NB4 (cell line): ENCODE results near the gene ADAM23.

Experiments used
- DNase-seq: peaks from one replicate; pipeline ENCODE4 v3.0.0; 2010; ENCODE audit warnings: low read depth
- H3K4me3 ChIP-seq: one replicate; pipeline ENCODE4 v1.5.1; 2011; ENCODE audit warnings: mild to moderate bottlenecking, low read depth, low read length, moderate library complexity
- CTCF ChIP-seq: IDR thresholded peaks from one replicate; pipeline ENCODE4 v1.5.1; 2012; ENCODE audit warnings: low read depth, low read length
- MYC ChIP-seq: IDR thresholded peaks from 2 replicates; pipeline ENCODE4 v1.6.1; 2011; ENCODE audit warnings: low read depth, low read length
- POLR2A ChIP-seq: IDR thresholded peaks from 2 replicates; pipeline ENCODE4 v1.6.1; 2011; ENCODE audit warnings: mild to moderate bottlenecking; ENCODE audit not compliant: insufficient read length; ENCODE audit errors: extremely low read depth
- TF ChIP-seq, protein P1 (sequence below): IDR thresholded peaks from 2 replicates; pipeline ENCODE4 v1.6.1; 2011; ENCODE audit warnings: low read depth, low read length

ADAM23 gene

GRCh38 chr2:206512999-206513398 lies 69.7 kb downstream of the ADAM23 start:
- TF ChIP-seq POLR2A: no peak
- TF ChIP-seq, protein P1, sequence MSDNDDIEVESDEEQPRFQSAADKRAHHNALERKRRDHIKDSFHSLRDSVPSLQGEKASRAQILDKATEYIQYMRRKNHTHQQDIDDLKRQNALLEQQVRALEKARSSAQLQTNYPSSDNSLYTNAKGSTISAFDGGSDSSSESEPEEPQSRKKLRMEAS: no peak
- TF ChIP-seq CTCF: no peak
- TF ChIP-seq MYC: no peak
- H3K4me3 ChIP-seq: no peak overlapping the region
- no peak for DNase-seq

DNA sequence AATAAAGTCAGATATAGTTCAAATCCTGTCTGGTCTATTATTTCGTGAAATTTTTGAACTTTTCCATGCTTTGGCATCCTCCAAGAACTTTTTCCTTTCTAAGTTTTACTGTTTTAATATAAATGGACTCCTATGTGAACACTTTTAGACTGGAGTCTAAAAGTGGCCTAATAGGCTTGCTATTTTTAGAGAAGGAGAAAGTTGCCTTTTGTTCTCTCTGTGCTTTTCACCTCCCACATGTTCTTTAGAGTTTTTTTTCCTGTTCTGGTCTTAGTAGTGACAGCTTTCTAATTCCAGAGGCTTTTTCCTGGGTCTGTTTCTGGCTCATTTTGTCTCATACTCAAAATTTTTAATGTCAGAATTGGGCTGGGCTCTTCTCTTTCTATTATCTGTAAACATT lies 72.2 kb downstream of the ADAM23 start:
- no peak overlapping the region for H3K4me3 ChIP-seq
- TF ChIP-seq, protein P1: no peak
- TF ChIP-seq POLR2A (no peak), MYC (no peak), CTCF (no peak)

GRCh38 chr2:206518997-206519396 lies 75.7 kb downstream of the ADAM23 start:
- no peak for DNase-seq

More for the DNA sequence above, 72.2 kb downstream of the ADAM23 start:
- no peak for DNase-seq

DNA sequence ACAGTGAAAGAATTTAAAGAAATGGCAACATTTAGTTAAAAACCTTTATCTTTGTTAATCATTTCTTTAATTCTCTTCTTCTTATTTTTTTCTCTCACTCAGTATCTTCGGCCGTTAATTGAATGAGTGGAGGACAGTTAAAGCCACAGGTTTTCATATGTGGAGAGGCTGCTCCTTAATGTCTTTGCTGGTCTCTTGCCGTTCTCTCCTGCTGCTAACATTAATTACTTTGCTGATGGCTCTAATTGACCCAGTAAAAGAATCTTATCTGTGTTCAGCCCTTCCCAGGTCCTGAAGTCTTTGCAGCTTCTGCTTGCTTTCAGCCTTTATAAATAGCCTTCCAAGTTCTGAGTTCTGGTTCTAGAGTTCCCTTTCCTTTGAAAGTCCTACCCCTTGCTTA lies 77.1 kb downstream of the ADAM23 start:
- no peak overlapping the region for H3K4me3 ChIP-seq
- DNase-seq: no peak
- TF ChIP-seq, protein P1: no peak
- TF ChIP-seq MYC (no peak), POLR2A (no peak), CTCF (no peak)

More at GRCh38 chr2:206518997-206519396, 75.7 kb downstream of the ADAM23 start:
- H3K4me3 ChIP-seq: no peak overlapping the region
- TF ChIP-seq CTCF (no peak), MYC (no peak), POLR2A (no peak)
- TF ChIP-seq, protein P1: no peak

- TF ChIP-seq CTCF: no peak
- TF ChIP-seq MYC: no peak
- no peak for TF ChIP-seq POLR2A
- TF ChIP-seq, protein P1: no peak
- no peak for DNase-seq
- no peak overlapping the region for H3K4me3 ChIP-seq
Observed at GRCh38 chr2:206521115-206521514, 77.8 kb downstream of the ADAM23 start.

DNA sequence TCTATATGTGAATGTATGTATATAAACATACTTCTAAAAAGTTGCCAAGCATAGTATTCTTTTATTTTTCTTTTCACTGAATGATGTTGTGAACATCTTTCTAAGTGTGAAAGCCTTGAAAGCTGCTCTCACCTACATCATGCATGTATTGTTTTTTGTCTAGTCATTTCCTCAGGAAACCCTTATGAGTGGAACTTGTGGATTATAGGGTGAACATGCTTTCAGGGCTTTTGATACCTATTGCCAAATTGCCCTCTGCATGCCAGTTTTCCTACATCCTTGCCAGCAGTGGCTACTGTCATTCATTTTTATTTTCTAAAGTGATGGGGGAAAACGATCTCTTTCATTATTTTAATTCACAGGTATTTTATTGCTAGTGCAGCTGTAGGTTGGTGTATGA lies 78.3 kb downstream of the ADAM23 start:
- TF ChIP-seq, protein P1: no peak
- no peak for TF ChIP-seq POLR2A
- TF ChIP-seq MYC: no peak
- TF ChIP-seq CTCF: no peak
- peak; percentile 7 for DNase-seq
- no peak overlapping the region for H3K4me3 ChIP-seq
